Astrocyte (in vitro differentiated cells and primary cell): ENCODE results near the gene SREBF2. TPM values are rescaled to one million over a fixed set of nuclear protein-coding genes. Genes with fewer than 3 reads are reported as not detected.

ENCODE experiments used
- DNase-seq: peaks from one replicate; pipeline ENCODE4 v3.0.0-alpha.2; 2010; ENCODE audit warnings: low read depth
- FAIRE-seq: peaks from 2 replicates; lab custom pipeline; 2011; peaks lifted over from hg19 to GRCh38; lab: Jason Lieb, UNC
- H2AFZ ChIP-seq: 2 replicates; pipeline ENCODE4 v1.6.0; 2012; ENCODE audit warnings: low read depth, low read length, inconsistent platforms
- H3K27ac ChIP-seq: 2 replicates; pipeline ENCODE4 v1.5.1; 2011; ENCODE audit warnings: low read depth, low read length, inconsistent platforms
- H3K27me3 ChIP-seq: 2 replicates; pipeline ENCODE4 v1.6.0; 2011; ENCODE audit warnings: low read length, inconsistent platforms; ENCODE audit not compliant: insufficient read depth
- H3K36me3 ChIP-seq: 2 replicates; pipeline ENCODE4 v1.5.1; 2011; ENCODE audit warnings: low read length, inconsistent platforms; ENCODE audit not compliant: insufficient read depth
- H3K4me1 ChIP-seq: 2 replicates; pipeline ENCODE4 v1.5.1; 2011; ENCODE audit warnings: low read length, inconsistent platforms; ENCODE audit not compliant: insufficient read depth
- H3K4me2 ChIP-seq: 2 replicates; pipeline ENCODE4 v1.6.0; 2012; ENCODE audit warnings: low read length, inconsistent platforms
- H3K4me3 ChIP-seq: 2 replicates; pipeline ENCODE4 v1.5.1; 2011; ENCODE audit warnings: low read depth, mild to moderate bottlenecking, low read length, inconsistent platforms; ENCODE audit not compliant: insufficient read depth
- H3K79me2 ChIP-seq: 2 replicates; pipeline ENCODE4 v1.6.0; 2012; ENCODE audit warnings: mild to moderate bottlenecking, low read length, inconsistent platforms; ENCODE audit not compliant: insufficient read depth
- H3K9ac ChIP-seq: 2 replicates; pipeline ENCODE4 v1.6.0; 2012; ENCODE audit warnings: mild to moderate bottlenecking, low read length, inconsistent platforms
- H3K9me3 ChIP-seq: 2 replicates; pipeline ENCODE4 v1.5.1; 2012; ENCODE audit warnings: low read depth, mild to moderate bottlenecking, low read length, inconsistent platforms; ENCODE audit not compliant: insufficient read depth
- H4K20me1 ChIP-seq: 2 replicates; pipeline ENCODE4 v1.6.0; 2012; ENCODE audit warnings: low read length, inconsistent platforms; ENCODE audit not compliant: insufficient read depth
- H3K27ac Mint-ChIP-seq: one replicate; pipeline ENCODE4 v1.8.0; 2021; ENCODE audit warnings: mild to moderate bottlenecking, mixed read lengths; ENCODE audit not compliant: unreplicated experiment
- H3K27me3 Mint-ChIP-seq: one replicate; pipeline ENCODE4 v1.8.0; 2021; ENCODE audit warnings: low read depth, mixed read lengths; ENCODE audit not compliant: unreplicated experiment
- H3K36me3 Mint-ChIP-seq: one replicate; pipeline ENCODE4 v1.8.0; 2021; ENCODE audit warnings: low read depth, mixed read lengths; ENCODE audit not compliant: unreplicated experiment
- H3K4me1 Mint-ChIP-seq: one replicate; pipeline ENCODE4 v1.8.0; 2021; ENCODE audit warnings: low read depth, mixed read lengths; ENCODE audit not compliant: unreplicated experiment
- H3K4me3 Mint-ChIP-seq: one replicate; pipeline ENCODE4 v1.8.0; 2021; ENCODE audit warnings: mild to moderate bottlenecking, moderate library complexity, mixed read lengths; ENCODE audit not compliant: unreplicated experiment
- H3K9me3 Mint-ChIP-seq: one replicate; pipeline ENCODE4 v1.8.0; 2021; ENCODE audit warnings: mild to moderate bottlenecking, mixed read lengths; ENCODE audit not compliant: unreplicated experiment
- EZH2 ChIP-seq: IDR thresholded peaks from 2 replicates; pipeline ENCODE4 v1.6.1; 2012; ENCODE audit warnings: mild to moderate bottlenecking, low read length, inconsistent platforms; ENCODE audit not compliant: insufficient read depth
- total RNA-seq: library from RNA; stranded (reverse); gene quantifications from 2 replicates; pipeline ENCODE4 v1.2.1, GENCODE V29; 2021
- TF ChIP-seq, protein P1 (sequence below): IDR thresholded peaks from 2 replicates; pipeline ENCODE4 v1.5.1; 2011; ENCODE audit warnings: low read depth, mild to moderate bottlenecking, inconsistent platforms, low read length, moderate library complexity; ENCODE audit not compliant: insufficient read depth

Gene SREBF2
- total RNA-seq, 1 donor from 2014 or later: 83.9 TPM

GRCh38 chr22:41826021-41826420, 6.9 kb upstream of the SREBF2 start:
- Histone ChIP-seq H3K36me3 (no peaks in the 10 kb centered on the region), H3K4me2 (no peak overlapping the region), H4K20me1 (no peaks in the 10 kb centered on the region), H3K27me3 (no peaks in the 10 kb centered on the region), H2AFZ (no peak overlapping the region), H3K79me2 (no peaks in the 10 kb centered on the region), H3K9ac (no peak overlapping the region), H3K4me3 (no peak overlapping the region), H3K4me1 (peaks cover 24% of the 10 kb centered on the region), H3K27ac (no peak overlapping the region), H3K9me3 (no peaks in the 10 kb centered on the region)
- Mint-ChIP-seq H3K9me3 (peaks cover 2% of the 10 kb centered on the region), H3K4me3 (no peak overlapping the region), H3K27me3 (no peaks in the 10 kb centered on the region), H3K27ac (no peak overlapping the region), H3K4me1 (peaks cover 35% of the 10 kb centered on the region), H3K36me3 (peaks cover 4% of the 10 kb centered on the region)
- FAIRE-seq: no peak
- no peak for DNase-seq
- TF ChIP-seq, protein P1, sequence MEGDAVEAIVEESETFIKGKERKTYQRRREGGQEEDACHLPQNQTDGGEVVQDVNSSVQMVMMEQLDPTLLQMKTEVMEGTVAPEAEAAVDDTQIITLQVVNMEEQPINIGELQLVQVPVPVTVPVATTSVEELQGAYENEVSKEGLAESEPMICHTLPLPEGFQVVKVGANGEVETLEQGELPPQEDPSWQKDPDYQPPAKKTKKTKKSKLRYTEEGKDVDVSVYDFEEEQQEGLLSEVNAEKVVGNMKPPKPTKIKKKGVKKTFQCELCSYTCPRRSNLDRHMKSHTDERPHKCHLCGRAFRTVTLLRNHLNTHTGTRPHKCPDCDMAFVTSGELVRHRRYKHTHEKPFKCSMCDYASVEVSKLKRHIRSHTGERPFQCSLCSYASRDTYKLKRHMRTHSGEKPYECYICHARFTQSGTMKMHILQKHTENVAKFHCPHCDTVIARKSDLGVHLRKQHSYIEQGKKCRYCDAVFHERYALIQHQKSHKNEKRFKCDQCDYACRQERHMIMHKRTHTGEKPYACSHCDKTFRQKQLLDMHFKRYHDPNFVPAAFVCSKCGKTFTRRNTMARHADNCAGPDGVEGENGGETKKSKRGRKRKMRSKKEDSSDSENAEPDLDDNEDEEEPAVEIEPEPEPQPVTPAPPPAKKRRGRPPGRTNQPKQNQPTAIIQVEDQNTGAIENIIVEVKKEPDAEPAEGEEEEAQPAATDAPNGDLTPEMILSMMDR: no peak
- no peak for TF ChIP-seq EZH2

GRCh38 chr22:41826430-41827383, 6.2 kb upstream of the SREBF2 start:
- H2AFZ ChIP-seq: no peak overlapping the region
- no peak for TF ChIP-seq EZH2
- TF ChIP-seq, protein P1: no peak
- H3K9me3 ChIP-seq: no peaks in the 10 kb centered on the region
- Mint-ChIP-seq H3K4me3 (no peak overlapping the region), H3K36me3 (peaks cover 4% of the 10 kb centered on the region), H3K4me1 (peaks cover 31% of the 10 kb centered on the region), H3K9me3 (peaks cover 2% of the 10 kb centered on the region), H3K27ac (no peak overlapping the region), H3K27me3 (no peaks in the 10 kb centered on the region)
- peaks cover 24% of the 10 kb centered on the region for H3K4me1 ChIP-seq
- H3K27me3 ChIP-seq: no peaks in the 10 kb centered on the region
- no peaks in the 10 kb centered on the region for H3K36me3 ChIP-seq
- no peak overlapping the region for H3K4me2 ChIP-seq
- DNase-seq (no peak), FAIRE-seq (no peak)
- no peaks in the 10 kb centered on the region for H3K79me2 ChIP-seq
- no peak overlapping the region for H3K4me3 ChIP-seq
- H4K20me1 ChIP-seq: no peaks in the 10 kb centered on the region
- H3K9ac ChIP-seq: no peak overlapping the region
- H3K27ac ChIP-seq: no peak overlapping the region

DNA sequence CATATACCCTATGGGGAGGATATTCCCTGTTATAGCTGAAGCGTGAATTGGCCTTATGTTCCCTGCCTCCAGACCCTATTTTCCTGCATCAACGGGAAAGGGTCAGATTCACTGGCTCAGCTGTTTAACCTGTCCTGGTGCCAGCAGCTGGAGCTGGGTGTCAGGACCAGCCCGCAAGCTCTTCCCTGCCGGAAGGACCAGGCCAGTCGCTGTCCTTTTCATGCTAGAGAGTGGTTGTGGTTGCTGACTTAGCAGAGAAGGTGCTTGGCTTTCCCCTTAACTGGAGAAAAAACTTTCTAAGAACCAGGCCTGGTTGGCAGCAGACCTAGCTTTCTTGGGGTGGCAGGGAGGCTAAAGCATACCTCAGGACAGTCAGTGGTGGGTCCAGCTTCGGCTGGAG, 5.2 kb upstream of the SREBF2 start:
- Histone ChIP-seq H3K4me1 (peaks cover 20% of the 10 kb centered on the region), H3K27ac (no peak overlapping the region), H3K36me3 (no peaks in the 10 kb centered on the region), H3K9ac (no peak overlapping the region), H3K79me2 (no peaks in the 10 kb centered on the region), H3K4me3 (no peak overlapping the region), H3K9me3 (no peaks in the 10 kb centered on the region), H3K27me3 (no peaks in the 10 kb centered on the region), H4K20me1 (no peaks in the 10 kb centered on the region), H3K4me2 (no peak overlapping the region), H2AFZ (no peak overlapping the region)
- Mint-ChIP-seq H3K9me3 (peaks cover 2% of the 10 kb centered on the region), H3K36me3 (peaks cover 4% of the 10 kb centered on the region), H3K4me3 (no peak overlapping the region), H3K27me3 (no peaks in the 10 kb centered on the region), H3K27ac (no peak overlapping the region), H3K4me1 (peaks cover 33% of the 10 kb centered on the region)
- FAIRE-seq (no peak), DNase-seq (no peak)
- TF ChIP-seq, protein P1: no peak
- no peak for TF ChIP-seq EZH2
